ENCODE results near the gene UCN2. TPM values are rescaled to one million over a fixed set of nuclear protein-coding genes. Genes with fewer than 3 reads are reported as not detected.
A peak's percentile ranks its signal among the peaks of the same experiment; 100 is the strongest.

Gene UCN2
- total and polyA plus RNA-seq, 2 of the 4 experiments (the other 2 are of a cell fraction): 0.54 to 2.7 TPM

DNA sequence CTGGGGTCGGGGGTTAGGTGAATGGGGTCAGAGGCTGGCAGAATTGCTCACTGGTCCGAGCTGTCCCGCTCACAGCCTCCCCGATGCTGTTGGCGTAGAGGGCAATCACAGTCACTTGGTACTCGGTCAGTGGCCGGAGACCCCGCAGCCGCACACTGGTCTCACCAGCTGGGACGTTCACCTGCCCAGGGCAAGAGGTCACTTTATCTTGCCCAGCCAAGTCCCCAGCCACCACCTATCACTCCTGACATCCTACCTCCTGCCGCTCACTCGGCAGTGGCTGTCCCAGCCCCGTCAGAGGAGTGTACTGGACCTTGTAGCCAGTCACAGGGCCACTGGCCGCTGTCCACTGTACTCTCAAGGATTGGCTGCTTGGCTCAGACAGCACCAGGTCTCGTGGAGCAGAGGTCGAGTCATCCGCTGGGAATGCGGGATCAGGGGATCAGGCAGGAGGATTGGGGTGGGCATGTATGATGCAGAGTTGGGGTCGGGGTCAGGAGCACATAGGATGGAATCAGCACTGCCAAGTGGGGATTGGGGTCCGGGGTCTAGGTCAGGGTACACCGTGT, 29.0 kb upstream of the UCN2 start:
- no peaks in the 10 kb centered on the region for H3K9me3 ChIP-seq (ENCODE audit: control insufficient read depth, insufficient read depth, low read length)
- no peak overlapping the region for H3K4me3 ChIP-seq (ENCODE audit: insufficient read depth, low read depth, low read length)
- H3K79me1 ChIP-seq (ENCODE audit: low read depth in 1 of 2, low read length in 2 of 2): peaks cover 32 to 88% of the 10 kb centered on the region in 2 experiments
- H3K56ac ChIP-seq (ENCODE audit: extremely low read depth, insufficient read depth, low read length): no peak overlapping the region
- peak overlapping the region; percentile 73 for H2AK5ac ChIP-seq (ENCODE audit: low read depth, low read length)
- ATAC-seq (ENCODE audit: low read depth) (no peak), DNase-seq (peak; percentile 13)
- POLR2A ChIA-PET (ENCODE audit: unreplicated experiment): no interaction called here
- peaks cover 34% of the 10 kb centered on the region for H3K4me1 ChIP-seq (ENCODE audit: control insufficient read depth, insufficient read depth, low read length)
- TF ChIP-seq ELK1 (IDR thresholded peaks at IDR 0.05; ENCODE audit: borderline replicate concordance, low read depth, low read length): no peak
- TF ChIP-seq MXI1 (IDR thresholded peaks at IDR 0.05; ENCODE audit: borderline replicate concordance, low read depth, low read length): no peak
- TF ChIP-seq RFX5 (IDR thresholded peaks at IDR 0.05; ENCODE audit: low read depth, low read length): no peak
- TF ChIP-seq USF2 (IDR thresholded peaks at IDR 0.05; ENCODE audit: low read depth, low read length): no peak
- TF ChIP-seq RCOR1 (IDR thresholded peaks at IDR 0.05; ENCODE audit: insufficient replicate concordance, low read length): no peak
- TF ChIP-seq CTCF (conservative IDR thresholded peaks at IDR 0.05; ENCODE audit: low read depth, low read length): no peak
- no peak for TF ChIP-seq POLR2A (IDR thresholded peaks at IDR 0.05; ENCODE audit: low read depth, low read length)
- no peak for TF ChIP-seq MAFK (IDR thresholded peaks at IDR 0.05; ENCODE audit: low read depth, low read length)
- no peak for TF ChIP-seq FOS (IDR thresholded peaks at IDR 0.05; ENCODE audit: low read depth, low read length)
- no peak for TF ChIP-seq RAD21 (IDR thresholded peaks at IDR 0.05; ENCODE audit: low read length)
- TF ChIP-seq NFE2L2 (IDR thresholded peaks at IDR 0.05; ENCODE audit: low read depth, low read length): no peak
- no peak for TF ChIP-seq MAZ (IDR thresholded peaks at IDR 0.05; ENCODE audit: borderline replicate concordance, low read depth, low read length)
- TF ChIP-seq CEBPB (IDR thresholded peaks at IDR 0.05; ENCODE audit: low read depth, low read length): no peak
- TF ChIP-seq CHD1 (IDR thresholded peaks at IDR 0.05; ENCODE audit: low read depth, low read length): no peak
- TF ChIP-seq BHLHE40 (IDR thresholded peaks at IDR 0.05; ENCODE audit: low read depth, low read length): no peak
- no peak for TF ChIP-seq SMC3 (IDR thresholded peaks at IDR 0.05; ENCODE audit: low read depth, low read length)
- in situ Hi-C loops (cut with MboI; ENCODE audit: low sequenced_read_pairs): no loop called here
- CTCF ChIA-PET: no interaction called here
- H3K4ac ChIP-seq (ENCODE audit: low read depth, low read length): no peak overlapping the region; the same call in 1 of the 2 replicates
- H3K23ac ChIP-seq (ENCODE audit: low read depth, low read length): peak overlapping the region; percentile 47
- no peaks in the 10 kb centered on the region for H3K27me3 ChIP-seq (ENCODE audit: control insufficient read depth, insufficient read depth, low read length)
- no peaks in the 10 kb centered on the region; the same call in 1 of the 2 replicates for H4K20me1 ChIP-seq (ENCODE audit: insufficient read depth, low read length)
- intact Hi-C loops (cut with micrococcal nuclease): no loop called here
- H3K14ac ChIP-seq (replicated peaks; ENCODE audit: low read depth, low read length): 0 out of 2 replicates have a peak overlapping the region, but pooled peaks have one; percentile 36
- H2BK5ac ChIP-seq (ENCODE audit: low read depth, low read length, poor library complexity, severe bottlenecking): no peak overlapping the region
- no peak overlapping the region for H3K9ac ChIP-seq (ENCODE audit: low read depth, low read length)
- H4K5ac ChIP-seq (ENCODE audit: low read depth, low read length): no peak overlapping the region
- H3K36me3 ChIP-seq (ENCODE audit: control insufficient read depth, insufficient read depth, low read length): peaks cover 52% of the 10 kb centered on the region
- BruUV-seq (replicated peaks): TSS peak; percentile 79
- no peak overlapping the region for H2BK15ac ChIP-seq (ENCODE audit: low read depth, low read length)
- H3K18ac ChIP-seq (ENCODE audit: low read depth, low read length): no peak overlapping the region
- peak overlapping the region; percentile 28 for H2AFZ ChIP-seq (replicated peaks; ENCODE audit: low read length, poor library complexity)
- no peak overlapping the region; the same call in 1 of the 2 replicates for H4K91ac ChIP-seq (ENCODE audit: insufficient read depth, low read depth, low read length)
- WGBS, 2 experiments (ENCODE audit: extremely low coverage in 2 of 2, insufficient read length in 1 of 2): 96% methylated on average over 16 of the region's 21 CpGs; no CpG with 5 or more reads in 1 of the 2 experiments
- no peak overlapping the region for H3K4me2 ChIP-seq (ENCODE audit: low read depth, low read length)
- no peak overlapping the region for H2BK20ac ChIP-seq (ENCODE audit: low read depth, low read length)
- peak overlapping the region; percentile 16; the same call in 1 of the 2 replicates for H2BK120ac ChIP-seq (ENCODE audit: low read depth, low read length)
- H2AK9ac ChIP-seq (replicated peaks; ENCODE audit: low read depth, low read length, poor library complexity): peak overlapping the region; percentile 15
- 0 out of 4 replicates have a peak overlapping the region, but pooled peaks of 1 of the 2 experiments have one; percentile 13 for H4K8ac ChIP-seq (ENCODE audit: low read depth in 2 of 2, low read length in 2 of 2)
- peaks cover 54% of the 10 kb centered on the region for H3K9me1 ChIP-seq (ENCODE audit: insufficient read depth, low read length)
- dilution Hi-C loops (cut with HindIII; ENCODE audit: low sequenced_read_pairs, unreplicated experiment): no loop called here
- no peak overlapping the region for H3K27ac ChIP-seq (ENCODE audit: insufficient read depth, low read length)
